Panc1 (cell line): ENCODE measurements around the gene LDLRAD4.

ENCODE experiments used
- CTCF ChIP-seq: fragments of 450-650 bp; IDR thresholded peaks from 2 replicates; pipeline ENCODE4 v1.5.1; 2017; ENCODE audit warnings: mild to moderate bottlenecking
- POLR2AphosphoS5 ChIP-seq: IDR thresholded peaks from 2 replicates; pipeline ENCODE4 v1.6.1; 2012; ENCODE audit warnings: mild to moderate bottlenecking, low read depth, low read length, moderate library complexity
- REST ChIP-seq, 2 experiments: IDR thresholded peaks; 2 replicates each; pipeline ENCODE4 v1.6.1; 2011 to 2012; ENCODE audit warnings: low read depth in 2 of 2, control low read depth in 1 of 2, low read length in 1 of 2, mild to moderate bottlenecking in 1 of 2, moderate library complexity in 1 of 2; ENCODE audit not compliant: insufficient read depth in 1 of 2
- SIN3A ChIP-seq: IDR thresholded peaks from 2 replicates; pipeline ENCODE4 v1.6.1; 2012; ENCODE audit warnings: low read depth, mild to moderate bottlenecking, low read length, moderate library complexity, borderline replicate concordance; ENCODE audit not compliant: insufficient read depth

GRCh38 chr18:13470516-13471197 is 252.1 kb downstream of the LDLRAD4 start:
- TF ChIP-seq POLR2AphosphoS5 (no peak), CTCF (no peak), REST (IDR thresholded peaks at IDR 0.05; ENCODE audit: insufficient read depth in 1 of 2, low read depth in 2 of 2, low read length in 1 of 2) (no peak), SIN3A (no peak)
